ENCODE results near the gene FIG4. TPM values are rescaled to one million over a fixed set of nuclear protein-coding genes. Genes with fewer than 3 reads are reported as not detected.

The FIG4 gene
- total and polyA plus RNA-seq, 2 of the 13 experiments (the other 11 are each of a cell fraction or from before 2014, with no cell fraction given), result 5.5 to 7.9 TPM

- TF ChIP-seq, protein P1, sequence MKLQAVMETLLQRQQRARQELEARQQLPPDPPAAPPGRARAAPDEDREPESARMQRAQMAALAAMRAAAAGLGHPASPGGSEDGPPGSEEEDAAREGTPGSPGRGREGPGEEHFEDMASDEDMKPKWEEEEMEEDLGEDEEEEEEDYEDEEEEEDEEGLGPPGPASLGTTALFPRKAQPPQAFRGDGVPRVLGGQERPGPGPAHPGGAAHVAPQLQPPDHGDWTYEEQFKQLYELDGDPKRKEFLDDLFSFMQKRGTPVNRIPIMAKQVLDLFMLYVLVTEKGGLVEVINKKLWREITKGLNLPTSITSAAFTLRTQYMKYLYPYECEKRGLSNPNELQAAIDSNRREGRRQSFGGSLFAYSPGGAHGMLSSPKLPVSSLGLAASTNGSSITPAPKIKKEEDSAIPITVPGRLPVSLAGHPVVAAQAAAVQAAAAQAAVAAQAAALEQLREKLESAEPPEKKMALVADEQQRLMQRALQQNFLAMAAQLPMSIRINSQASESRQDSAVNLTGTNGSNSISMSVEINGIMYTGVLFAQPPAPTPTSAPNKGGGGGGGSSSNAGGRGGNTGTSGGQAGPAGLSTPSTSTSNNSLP (IDR thresholded peaks at IDR 0.05; ENCODE audit: low read depth, low read length), result no peak
- TF ChIP-seq ZNF577 (CRISPR knock-in tag; IDR thresholded peaks at IDR 0.05; ENCODE audit: borderline replicate concordance, low read depth), result no peak
- TF ChIP-seq ZNF30 (CRISPR knock-in tag; IDR thresholded peaks at IDR 0.05), result no peak
- no peak for TF ChIP-seq THYN1 (CRISPR knock-in tag; IDR thresholded peaks at IDR 0.05; ENCODE audit: borderline replicate concordance, low read depth)
- TF ChIP-seq HDAC6 (IDR thresholded peaks at IDR 0.05; ENCODE audit: low read depth, low read length), result no peak
- TF ChIP-seq KDM4B (CRISPR knock-in tag; IDR thresholded peaks at IDR 0.05), result no peak
- TF ChIP-seq ELF3 (CRISPR knock-in tag; IDR thresholded peaks at IDR 0.05), result peak; percentile 46
- no peak for TF ChIP-seq HNRNPLL (IDR thresholded peaks at IDR 0.05; ENCODE audit: low read depth, low read length, poor library complexity, severe bottlenecking)
- TF ChIP-seq ZNF790 (CRISPR knock-in tag; IDR thresholded peaks at IDR 0.05; ENCODE audit: borderline replicate concordance), result no peak
- no peak for TF ChIP-seq ZBTB21 (CRISPR knock-in tag; IDR thresholded peaks at IDR 0.05)
- no peak for TF ChIP-seq PCBP2 (optimal IDR thresholded peaks at IDR 0.05; ENCODE audit: low read depth, low read length, poor library complexity, severe bottlenecking)
- no peak for TF ChIP-seq ZNF274 (CRISPR knock-in tag; IDR thresholded peaks at IDR 0.05)
- no peak for TF ChIP-seq ZNF317 (CRISPR knock-in tag; IDR thresholded peaks at IDR 0.05)
- TF ChIP-seq ATF3 (CRISPR knock-in tag; IDR thresholded peaks at IDR 0.05), result no peak
- no peak for TF ChIP-seq ARHGAP35 (CRISPR knock-in tag; IDR thresholded peaks at IDR 0.05; ENCODE audit: borderline replicate concordance)
- no peak for TF ChIP-seq MED13 (CRISPR knock-in tag; IDR thresholded peaks at IDR 0.05)
- no peak for TF ChIP-seq REXO4 (CRISPR knock-in tag; IDR thresholded peaks at IDR 0.05; ENCODE audit: borderline replicate concordance)
- TF ChIP-seq ZNF639 (CRISPR knock-in tag; conservative IDR thresholded peaks at IDR 0.05), result no peak
- no peak for TF ChIP-seq MAFF (IDR thresholded peaks at IDR 0.05; ENCODE audit: low read depth, low read length)
- no peak for TF ChIP-seq SMARCC2 (IDR thresholded peaks at IDR 0.05)
- no peak for TF ChIP-seq ARNT2 (CRISPR knock-in tag; IDR thresholded peaks at IDR 0.05; ENCODE audit: low read depth)
- TF ChIP-seq ZNF256 (CRISPR knock-in tag; conservative IDR thresholded peaks at IDR 0.05), result no peak
- no peak for TF ChIP-seq ZNF629 (CRISPR knock-in tag; conservative IDR thresholded peaks at IDR 0.05)
- 0 out of 2 replicates have a peak, but pooled peaks have one; percentile 38 for TF ChIP-seq ISL2 (CRISPR knock-in tag; IDR thresholded peaks at IDR 0.05)
- no peak for TF ChIP-seq SSRP1 (CRISPR knock-in tag; IDR thresholded peaks at IDR 0.05)
- no peak for TF ChIP-seq ZNF710 (CRISPR knock-in tag; IDR thresholded peaks at IDR 0.05; ENCODE audit: borderline replicate concordance)
Observed at GRCh38 chr6:109705258-109705657, 14.2 kb downstream of the FIG4 start (continued).

Measured in HepG2 (cell line).